OCI-LY7 (cell line): ENCODE measurements around the gene HPSE2.

ENCODE experiments used
- EZH2phosphoT487 ChIP-seq: fragments of 200-600 bp; sonication (generic); IDR thresholded peaks from 2 replicates; pipeline ENCODE4 v1.6.1; 2018; ENCODE audit warnings: low read depth, borderline replicate concordance, mild to moderate bottlenecking, mixed run types, antibody characterized with exemption, low read length, moderate library complexity, mixed read lengths
- TF ChIP-seq, protein P1 (sequence below): fragments of 200-600 bp; sonication (generic); conservative IDR thresholded peaks from 2 replicates; pipeline ENCODE4 v1.5.1; 2014; ENCODE audit warnings: mild to moderate bottlenecking, antibody characterized with exemption, low read length, moderate library complexity, mixed read lengths

DNA sequence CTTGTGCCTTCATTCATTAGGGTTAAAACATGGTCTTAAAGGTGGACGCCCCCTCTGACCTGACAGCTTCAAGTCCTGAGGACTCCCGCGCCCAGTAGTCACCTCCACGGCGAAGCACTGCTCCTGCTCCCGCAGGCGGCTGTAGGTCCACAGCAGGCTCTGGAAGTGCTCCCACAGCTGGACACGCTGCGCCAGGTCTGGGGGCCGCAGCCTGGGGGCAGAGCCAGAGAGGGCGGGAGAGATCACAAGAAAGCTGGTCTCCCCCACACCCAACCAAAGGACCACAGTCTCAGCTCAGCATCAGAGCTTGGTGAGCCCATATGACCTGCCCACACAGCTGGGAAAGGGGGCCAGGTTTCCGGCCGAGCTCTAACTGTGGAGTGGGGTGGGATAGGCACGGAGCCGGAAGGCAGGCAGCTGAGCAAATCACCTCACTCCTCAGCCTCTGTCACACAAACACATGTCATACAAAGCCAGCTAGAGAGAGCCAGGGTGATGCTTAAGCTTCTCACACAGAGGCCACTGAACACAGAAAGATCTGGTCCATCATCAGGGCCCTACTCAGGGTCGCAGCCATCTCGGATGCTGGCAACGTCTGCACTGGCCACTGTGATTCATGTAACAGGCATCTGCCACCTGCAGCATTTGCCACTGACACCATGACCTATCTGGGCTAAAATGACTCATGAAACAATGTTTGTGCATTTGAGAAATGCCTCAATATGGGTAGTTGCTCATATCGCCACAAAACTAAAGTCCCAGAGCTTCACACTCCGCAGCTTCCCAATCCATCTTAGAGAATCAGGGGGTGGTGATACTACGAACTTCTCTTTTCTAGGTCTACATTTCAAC is 801.5 kb downstream of the HPSE2 start:
- TF ChIP-seq, protein P1, sequence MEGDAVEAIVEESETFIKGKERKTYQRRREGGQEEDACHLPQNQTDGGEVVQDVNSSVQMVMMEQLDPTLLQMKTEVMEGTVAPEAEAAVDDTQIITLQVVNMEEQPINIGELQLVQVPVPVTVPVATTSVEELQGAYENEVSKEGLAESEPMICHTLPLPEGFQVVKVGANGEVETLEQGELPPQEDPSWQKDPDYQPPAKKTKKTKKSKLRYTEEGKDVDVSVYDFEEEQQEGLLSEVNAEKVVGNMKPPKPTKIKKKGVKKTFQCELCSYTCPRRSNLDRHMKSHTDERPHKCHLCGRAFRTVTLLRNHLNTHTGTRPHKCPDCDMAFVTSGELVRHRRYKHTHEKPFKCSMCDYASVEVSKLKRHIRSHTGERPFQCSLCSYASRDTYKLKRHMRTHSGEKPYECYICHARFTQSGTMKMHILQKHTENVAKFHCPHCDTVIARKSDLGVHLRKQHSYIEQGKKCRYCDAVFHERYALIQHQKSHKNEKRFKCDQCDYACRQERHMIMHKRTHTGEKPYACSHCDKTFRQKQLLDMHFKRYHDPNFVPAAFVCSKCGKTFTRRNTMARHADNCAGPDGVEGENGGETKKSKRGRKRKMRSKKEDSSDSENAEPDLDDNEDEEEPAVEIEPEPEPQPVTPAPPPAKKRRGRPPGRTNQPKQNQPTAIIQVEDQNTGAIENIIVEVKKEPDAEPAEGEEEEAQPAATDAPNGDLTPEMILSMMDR: no peak
- no peak for TF ChIP-seq EZH2phosphoT487
